Measurements from ENCODE around the gene ADAP1.
A peak's percentile ranks its signal among the peaks of the same experiment; 100 is the strongest.
"Not testable (repeated sequence)": the region's sequence is repeated elsewhere in the genome, so short reads cannot be mapped to it uniquely, and the experiment has no call there.

ADAP1 gene

DNA sequence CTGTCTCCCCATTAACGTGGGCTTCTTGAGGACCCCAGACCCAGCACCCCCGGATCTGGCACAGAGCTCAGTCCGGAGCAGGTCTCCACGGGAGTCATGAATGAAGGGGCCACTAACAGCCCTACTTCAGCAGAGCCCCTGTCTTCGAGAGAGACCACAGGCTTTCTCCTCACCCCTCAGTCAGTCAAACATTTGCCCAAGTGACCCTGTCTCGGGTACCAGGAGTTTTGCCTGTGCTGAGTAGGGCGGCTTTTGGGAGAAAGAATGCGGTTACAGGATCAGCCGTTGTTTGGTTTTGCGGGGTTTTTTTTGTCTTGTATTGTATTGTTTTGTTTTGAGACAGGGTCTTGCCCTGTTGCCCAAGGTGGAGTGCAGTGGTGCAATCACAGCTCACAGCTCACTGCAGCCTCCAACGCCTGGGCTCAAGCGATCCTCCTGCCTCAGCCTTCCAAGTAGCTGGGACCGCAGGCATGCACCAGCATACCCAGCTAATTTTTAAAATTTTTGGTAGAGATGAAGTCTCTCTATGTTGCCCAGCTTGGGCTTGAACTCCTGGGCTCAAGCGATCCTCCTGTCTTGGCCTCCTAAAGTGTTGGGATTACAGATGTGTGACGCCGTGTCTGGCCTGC is 16.5 kb downstream of the ADAP1 start:
- no peak for DNase-seq

DNA sequence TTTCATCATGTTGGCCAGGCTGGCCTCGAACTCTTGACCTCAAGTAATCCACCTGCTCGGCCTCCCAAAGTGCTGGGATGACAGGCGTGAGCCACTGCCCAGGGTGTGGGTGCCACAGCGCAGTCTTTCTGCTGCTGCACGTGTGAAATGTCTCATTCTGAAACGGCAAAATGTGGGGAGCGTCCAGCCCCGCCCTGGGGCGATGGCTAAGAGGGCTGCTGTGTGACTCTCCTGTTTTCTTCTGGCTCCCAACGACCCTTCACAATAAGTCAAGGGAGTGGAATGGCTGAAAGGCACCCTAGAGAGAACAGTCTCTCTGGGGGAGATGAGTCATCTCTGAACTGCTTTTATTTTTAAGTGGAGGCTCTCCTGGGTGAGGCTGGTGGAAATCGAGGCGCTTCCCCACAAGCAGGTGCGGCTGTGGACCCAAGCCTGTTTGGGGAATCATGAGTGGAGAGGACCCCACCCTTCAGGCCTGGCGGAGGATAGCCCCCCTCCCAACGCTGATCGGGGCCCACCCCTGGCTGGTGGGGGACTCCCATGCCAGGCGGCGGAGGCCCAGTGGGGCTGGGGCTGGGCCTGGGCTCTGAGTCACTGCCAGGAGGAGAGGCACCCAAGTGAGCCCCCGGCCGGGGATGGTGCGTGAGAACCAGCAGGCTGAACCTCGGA is 18.0 kb downstream of the ADAP1 start:
- no peak for DNase-seq

DNA sequence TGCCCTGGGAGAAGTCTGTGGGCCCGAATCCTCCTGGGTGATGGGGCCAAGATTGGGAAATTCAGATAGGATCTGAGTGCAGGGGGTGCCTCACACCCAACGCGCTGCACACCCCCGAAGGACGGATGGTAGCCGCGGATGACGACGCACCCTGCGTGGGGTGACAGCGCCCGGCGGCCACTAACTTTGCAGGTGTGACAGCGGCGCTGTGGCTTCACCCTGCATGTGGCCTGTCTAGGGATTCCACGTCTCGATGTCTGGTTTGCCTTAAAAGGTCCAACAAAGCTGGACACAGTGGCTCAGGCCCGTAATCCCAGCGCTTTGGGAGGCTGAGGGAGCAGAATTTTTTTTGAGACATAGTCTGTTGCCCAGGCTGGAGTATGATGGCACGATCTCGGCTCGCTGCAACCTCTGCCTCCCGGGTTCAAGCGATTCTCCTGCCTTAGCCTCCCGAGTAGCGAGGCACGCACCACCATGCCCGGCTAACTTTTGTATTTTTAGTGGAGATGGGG is 18.6 kb downstream of the ADAP1 start:
- no peak for DNase-seq

DNA sequence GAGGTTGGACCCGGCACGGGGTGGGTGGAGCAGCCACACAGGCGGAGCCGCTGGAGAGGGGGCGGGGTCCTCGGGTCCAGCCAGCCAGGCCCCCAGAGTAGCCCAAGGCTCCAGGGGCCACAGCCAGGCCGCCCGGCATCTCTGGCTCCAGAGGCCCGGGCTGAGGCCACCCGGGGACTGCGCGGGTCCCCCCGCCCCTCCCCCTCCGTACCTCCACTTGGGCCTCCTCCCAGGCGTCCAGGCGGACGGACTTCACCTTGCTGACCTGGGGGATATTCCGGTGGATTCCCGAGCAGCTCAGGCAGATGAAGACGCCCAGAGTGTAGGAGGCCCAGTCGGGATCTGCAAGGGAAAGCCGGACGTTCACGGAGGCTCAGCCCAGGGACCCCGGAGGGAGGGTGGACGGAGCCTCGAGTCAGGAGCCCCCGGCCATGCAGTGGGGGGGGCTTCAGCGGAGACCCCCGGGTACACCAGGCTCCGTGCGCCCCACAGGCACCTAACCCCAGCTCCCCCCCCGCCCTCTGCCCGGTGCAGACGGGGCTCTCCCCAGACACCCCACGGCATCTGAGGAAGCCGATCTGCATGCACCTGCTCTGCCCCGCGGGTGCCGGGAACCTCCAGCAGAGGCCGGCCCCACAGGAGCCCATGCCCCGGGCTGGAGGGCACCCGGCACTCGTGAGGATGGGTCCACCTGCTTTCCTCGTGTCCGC is 19.2 kb downstream of the ADAP1 start:
- DNase-seq = no peak

DNA sequence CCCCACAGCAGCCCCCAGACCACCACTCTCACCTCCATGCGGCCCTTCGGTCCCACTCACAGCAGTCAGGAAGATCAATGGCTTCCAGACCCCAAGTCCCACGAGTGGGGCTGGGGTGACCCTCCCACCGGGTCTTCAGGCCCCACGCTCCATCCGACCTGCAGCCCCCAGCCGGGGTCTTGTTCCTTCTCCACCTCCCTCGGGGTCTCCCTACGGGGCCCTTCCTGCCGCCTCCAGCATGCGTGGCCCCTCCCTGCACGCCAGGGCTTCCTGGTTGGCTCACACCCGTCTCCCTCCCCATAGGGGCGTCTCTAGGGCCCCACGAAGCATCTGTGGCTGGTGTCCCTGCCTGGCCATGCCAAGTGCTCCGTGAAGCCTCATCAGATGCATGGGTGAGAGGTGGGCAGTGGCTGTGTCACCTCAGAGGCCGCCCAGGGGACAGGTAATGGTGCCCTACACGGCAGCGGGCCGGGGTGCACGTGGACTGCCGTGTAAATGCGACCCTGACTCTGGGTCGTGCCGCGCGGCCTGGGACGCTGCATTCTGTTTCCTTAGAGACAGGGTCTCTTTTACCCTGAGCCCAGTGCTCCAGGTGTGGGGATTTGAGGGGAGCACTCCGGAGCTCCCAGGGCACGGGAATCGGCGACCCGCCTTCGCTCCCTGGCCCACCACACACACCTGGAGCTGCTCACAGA is 19.9 kb downstream of the ADAP1 start:
- DNase-seq = no peak

DNA sequence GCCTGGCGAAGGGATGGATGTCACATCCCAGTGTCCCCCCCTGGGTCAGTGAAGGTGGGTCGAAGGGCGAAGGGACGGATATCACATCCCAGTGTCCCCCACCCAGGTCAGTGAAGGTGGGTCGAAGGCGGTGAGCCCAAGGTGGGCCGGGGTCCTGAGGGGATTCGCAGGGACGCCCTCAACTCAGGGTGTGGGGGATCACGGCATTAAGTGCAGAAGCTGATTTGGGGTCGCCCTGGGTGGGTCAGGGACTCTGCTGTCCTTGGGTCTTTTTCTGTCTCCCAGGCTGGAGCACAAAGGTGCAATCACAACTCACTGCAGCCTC is 21.9 kb downstream of the ADAP1 start:
- no peak for DNase-seq

DNA sequence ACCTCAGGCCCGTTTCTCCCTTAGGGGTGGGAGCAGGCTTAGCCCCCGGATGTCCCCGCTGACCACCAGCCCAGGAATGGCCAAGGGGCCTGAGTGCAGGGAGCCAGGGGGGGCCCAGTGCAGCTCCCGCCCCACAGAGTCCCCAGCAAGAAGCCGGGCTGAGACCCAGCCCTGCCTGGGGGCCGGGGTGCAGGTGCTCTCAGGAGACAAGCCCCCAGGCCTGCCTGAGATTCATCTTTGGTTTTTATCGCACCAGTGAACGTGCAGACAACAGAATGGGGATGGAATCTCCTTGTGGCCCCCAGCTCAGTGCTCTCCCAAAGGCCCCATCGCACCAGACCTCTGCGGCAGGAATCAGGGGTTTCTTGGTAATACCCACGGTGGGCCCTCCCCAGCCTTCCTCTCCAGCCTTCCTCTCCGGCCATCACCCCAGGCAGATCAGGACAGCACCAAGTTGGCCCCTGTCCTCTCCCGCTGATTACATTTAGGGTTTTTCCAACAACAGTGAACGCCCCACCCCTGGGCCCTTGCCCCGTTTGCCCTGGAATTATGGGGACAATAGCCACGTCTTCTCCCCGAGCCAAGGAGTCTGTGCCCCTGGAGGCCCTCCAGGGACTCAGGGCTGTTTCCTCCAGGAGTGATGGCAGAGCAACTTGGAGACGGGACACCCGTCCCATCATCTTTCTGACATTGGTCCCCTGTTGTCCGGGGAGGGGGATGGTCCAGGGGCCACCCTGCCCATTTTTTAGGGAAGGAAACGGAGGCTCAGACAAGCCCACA is 22.4 kb downstream of the ADAP1 start:
- no peak for DNase-seq

DNA sequence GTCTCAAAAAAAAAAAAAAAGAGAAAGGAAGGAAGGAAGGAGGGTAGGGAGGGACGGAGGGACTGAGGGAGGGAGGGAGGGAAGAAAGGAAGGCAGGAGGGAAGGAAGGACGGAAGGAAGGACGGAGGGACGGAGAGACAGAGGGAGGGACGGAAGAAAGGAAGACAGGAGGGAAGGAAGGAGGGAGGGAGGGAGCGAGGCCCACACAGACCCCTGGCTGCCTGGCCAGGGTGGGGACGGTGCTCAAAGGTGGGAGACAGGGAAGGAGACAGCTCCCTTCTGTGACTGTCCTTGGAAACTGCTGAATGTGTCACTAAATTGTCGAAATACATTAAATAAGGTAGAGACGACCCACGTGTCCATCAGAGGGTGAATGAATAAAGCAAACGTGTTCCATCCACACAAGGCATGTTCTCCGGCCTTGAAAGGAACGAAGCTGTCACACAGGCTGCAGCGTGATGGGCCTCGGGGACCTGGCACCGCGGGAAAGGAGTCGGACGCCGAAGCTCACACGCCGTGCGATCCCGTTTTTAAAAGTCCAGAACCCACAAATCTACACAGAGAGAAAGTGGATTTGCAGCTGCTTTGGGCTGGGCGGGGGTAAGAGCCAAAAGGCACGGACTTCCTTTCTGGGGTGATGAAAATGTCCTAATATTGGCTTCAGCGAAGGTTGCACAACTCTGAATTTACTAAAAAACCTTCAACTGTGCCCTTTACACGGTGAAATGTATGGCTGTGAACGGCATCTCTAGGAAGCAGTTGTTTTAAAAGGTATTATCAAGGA is 23.3 kb downstream of the ADAP1 start:
- DNase-seq = no peak

DNA sequence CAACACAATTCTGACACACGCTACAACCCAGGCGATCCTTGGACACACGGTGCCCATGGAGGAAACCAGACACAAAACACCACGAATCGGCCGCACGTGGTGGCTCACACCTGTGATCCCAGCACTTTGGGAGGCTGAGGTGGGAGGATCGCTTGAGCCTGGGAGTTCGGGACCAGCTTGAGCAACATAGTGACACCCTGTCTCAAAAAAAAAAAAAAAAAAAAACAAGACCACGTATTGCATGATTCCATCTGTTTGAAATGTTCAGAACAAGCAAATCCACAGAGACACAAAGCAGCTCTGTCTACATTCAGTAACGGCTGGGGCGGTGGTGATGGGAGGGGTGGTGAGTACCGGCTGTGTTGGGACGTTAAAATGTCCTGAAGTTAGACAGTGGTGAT is 25.2 kb downstream of the ADAP1 start:
- DNase-seq = no peak

DNA sequence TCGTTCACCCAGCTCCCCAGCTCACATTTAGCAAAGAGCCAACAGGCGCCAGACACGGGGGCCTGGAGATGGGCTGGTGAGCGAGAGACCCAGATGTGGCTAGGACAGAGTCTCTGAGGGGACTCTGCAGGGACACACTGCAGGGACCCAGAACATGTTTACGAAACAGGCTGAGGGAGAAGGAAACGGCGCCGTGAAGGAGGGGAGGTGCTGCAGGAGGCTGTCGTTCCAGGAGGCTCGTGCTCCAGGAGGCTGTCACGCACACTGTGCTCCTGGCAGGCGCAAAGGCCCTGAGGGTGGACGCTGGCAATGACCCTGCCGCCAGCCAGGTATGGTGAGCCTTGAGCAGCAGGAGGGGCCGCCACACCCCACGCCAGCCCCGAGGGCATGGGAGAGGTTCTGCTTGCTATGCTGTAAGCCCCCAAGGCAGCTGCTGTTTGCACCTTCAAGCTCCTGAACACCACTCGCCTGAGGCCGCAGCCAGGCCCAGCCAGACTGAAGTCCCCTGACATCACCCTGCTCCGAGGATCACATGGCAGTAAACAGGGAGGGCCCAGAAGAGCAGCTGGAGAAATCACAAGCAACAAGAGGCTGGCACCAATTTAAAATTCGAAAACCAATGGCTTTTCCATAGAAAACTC is 27.3 kb downstream of the ADAP1 start:
- DNase-seq = no peak

DNA sequence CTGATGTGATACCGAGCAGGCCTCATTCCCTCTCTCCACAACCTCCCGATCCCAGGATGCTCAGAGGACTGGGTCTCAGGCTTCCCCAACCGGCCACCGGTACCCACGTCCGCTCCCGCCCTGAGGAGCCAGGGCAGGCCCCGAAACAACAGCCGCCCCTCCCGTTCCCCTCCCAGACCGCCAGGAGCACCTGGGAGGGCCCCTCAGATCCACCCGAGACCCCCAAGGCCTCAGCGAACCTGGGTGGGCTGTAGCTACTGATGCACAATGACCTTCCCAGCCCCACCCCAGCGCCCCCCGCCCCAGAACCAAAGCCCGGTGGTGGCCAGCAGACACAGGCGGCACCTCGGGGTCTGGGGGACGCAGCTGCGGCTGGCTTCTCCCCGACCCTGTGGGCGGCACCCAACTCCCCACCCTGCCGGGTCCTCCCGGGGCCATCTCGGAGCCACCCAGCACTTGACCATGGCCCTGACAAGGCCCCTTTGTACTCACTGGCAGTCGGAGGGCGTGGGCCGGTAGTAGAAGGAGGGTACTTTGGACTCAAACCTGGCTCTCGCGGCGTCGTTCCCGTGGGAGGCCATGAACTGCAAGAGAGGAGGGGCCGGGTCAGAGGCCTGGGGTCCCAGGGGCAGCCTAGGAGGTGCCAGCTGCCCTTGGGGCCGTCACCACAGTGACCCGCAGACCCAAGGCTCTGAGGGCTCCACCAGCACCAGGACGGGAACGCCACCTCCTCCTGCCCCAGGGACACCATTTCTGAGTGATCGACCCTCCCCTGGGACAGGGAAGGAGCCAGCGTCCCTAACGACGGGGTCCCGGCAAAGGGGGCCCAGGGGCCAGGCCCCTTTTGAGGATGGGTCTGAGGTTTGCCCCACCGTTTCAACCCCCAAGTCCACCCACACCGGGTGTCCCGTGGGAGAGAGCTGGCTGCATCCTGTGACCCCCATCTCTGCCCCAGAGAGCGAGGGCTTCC is 28.1 kb downstream of the ADAP1 start:
- no peak for DNase-seq

DNA sequence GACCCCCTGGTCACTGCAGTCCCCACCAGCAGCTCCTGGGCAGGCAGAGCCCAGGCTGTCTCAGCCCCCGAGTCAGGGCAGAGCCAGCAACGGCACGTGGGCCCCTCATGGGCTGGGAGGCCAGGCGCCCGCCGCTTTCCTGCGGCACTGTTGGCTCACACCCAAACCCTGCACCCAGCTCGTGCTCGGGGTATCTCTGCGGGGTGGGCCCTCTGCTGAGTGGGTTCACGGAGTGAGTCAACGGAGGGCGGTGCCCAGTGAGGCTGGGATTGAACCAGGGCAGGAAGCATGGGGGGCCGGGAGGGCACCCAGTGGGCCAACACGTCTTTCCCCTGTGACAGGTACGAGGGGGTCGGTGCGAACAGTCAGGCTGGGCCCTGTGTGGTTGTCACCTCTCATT is 28.9 kb downstream of the ADAP1 start:
- no peak for DNase-seq

DNA sequence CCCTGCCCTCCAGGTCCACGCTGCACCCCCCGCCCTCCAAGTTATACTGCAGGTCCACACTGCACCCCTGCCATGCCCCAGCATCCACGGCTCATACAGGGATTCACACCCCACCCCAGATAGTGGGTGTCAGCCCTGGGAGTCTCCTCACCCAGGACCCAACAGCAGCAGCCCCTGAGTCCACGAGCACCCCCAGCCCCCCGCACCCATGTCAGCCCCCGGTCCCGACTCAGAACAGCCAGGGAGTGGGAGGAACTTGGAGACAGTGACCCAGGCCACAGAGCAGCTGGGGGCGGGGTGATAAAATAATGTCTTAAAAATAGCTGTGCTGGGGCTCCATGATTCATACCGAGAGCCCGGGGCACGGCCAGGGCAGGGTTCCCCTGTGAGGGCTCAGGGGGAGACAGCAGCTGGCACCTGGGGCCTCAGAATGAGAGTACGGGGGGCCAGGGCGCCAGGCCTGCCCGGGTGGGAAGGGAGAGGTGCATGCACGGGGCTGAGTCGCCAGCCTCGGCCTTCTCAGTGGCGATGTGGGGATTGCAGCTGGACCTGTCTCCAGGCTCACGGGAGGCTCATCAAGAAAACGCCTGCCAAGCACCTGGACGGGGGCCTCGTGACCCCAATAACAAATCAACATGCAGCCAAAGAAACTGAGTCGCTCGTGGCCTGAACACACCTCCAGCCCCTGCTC is 29.8 kb downstream of the ADAP1 start:
- no peak for DNase-seq

DNA sequence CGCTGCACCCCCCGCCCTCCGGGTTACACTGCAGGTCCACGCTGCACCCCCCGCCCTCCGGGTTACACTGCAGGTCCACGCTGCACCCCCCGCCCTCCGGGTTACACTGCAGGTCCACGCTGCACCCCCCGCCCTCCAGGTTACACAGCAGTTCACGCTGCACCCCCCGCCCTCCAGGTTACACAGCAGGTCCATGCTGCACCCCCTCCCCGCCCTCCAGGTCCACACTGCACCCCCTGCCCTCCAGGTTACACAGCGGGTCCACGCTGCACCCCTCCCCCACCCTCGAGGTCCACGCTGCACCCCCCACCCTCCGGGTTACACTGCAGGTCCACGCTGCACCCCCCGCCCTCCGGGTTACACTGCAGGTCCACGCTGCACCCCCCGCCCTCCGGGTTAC is 30.4 kb downstream of the ADAP1 start:
- not testable (repeated sequence) for DNase-seq

DNA sequence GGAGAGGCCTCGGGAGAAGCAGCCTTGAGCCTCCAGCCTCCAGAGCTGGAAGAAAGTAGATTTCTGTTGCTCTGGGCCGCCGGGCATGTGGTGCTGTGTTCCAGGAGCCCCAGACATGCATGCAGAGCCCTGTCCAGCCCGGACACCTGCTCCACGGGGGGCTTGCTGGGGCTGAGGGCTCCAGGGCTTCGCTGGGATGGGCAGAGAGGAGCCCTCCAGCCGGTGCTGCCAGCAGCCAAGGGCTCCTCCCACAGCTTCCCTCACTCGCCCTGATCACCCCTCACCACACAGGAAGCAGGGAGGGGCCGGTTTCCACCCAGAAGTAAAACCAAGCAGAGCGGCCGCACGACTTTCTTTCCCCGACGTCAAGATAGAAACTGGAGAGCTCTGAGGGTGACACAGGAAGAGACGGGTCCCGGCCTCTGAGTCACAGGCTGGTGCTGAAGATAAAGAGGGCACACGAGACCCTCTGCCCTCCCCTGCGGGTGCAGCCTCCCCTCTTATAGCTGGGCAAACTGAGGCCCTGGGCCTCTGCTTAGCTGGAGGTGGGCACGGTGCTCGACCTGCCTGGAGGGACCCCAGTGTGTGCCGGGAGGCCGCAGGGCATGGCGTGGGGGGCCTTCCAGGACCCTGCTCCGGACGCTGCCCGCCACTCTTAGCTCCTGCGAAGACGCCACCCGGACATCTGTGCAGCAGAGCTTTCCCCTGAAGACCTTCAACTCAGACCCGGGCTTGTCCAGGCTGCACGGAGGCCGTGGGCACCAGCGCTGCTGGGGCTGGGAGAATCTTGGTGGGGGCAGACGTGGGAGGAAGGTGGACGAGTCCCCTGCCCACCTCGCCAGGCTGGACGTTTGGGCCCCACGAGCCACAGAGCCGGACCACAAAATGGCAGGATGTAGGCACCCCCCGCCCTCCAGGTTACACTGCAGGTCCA is 31.1 kb downstream of the ADAP1 start:
- DNase-seq = peak; percentile 92

DNA sequence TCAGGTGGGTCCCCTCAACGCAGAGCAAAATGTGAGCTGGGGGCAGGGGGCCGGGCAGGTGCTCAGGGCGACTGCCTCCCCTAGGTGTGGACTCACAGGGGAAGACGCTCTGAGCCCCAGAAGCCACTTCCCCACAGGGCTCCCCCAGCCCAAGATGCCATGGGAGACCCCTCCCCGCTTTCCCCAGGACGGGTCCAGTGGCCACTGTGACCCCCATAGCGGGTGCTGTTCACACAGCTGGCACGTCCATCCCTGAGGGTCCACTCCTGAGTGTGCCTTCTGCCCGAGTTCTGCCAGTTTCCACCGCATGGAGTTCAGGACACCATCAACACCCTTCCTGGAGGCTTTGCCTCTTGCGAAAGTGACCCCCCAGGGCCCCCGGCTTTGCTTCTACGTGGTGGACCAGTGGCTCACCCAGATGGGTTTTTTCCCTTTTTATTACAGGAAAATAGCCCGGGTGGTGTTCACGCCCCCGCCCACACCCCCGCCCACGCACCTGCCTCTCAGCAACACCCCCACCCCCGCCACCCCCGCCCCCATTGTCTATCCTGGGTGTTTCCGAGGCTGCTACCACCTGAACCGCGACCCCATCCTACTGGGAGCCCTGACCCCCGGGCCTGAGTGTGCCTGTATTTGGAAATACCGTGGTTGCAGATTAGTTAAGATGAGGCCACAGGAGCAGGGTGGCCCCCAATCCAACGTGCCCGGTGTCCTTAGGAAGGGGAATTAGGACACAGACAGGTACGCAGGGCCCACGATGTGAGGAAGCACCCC is 32.0 kb downstream of the ADAP1 start:
- DNase-seq = no peak

DNA sequence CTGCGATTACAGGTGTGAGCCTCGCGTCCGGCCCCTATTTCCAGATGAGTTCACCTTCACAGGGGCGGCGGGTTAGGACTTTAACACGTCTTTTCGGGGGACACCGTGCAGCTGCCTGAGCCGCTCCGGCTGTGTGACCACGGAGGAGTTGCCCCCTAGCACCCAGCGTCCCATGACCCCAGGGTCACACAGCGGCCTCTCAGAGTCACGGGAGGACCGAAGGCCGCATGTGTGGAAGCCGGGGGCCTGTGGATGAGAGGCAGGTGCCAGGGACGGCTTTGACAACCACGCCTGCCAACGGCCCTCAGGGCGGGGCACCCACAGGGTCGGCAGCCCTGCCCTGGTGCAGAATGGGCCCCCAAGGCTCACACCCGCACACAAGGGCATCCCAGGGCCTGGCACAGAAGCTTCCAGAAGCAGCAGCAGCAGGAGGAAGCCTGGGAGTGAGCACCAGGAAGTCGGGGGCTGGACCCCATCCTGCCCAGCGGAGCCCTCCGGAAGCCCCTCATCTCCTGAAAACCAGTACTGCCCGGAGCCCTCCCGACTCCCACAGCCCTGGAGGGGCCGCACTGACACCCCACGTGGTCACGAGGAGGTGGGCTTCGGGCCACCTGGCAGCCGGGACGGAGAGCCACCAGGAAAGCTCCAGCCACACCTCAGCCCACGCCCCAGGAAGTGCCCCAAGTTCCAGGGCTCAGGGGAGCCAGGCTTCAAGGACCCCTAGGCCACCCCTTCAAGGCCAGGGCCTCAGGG is 32.7 kb downstream of the ADAP1 start:
- no peak for DNase-seq

Data from central memory CD4-positive, alpha-beta T cell (primary cell).